NCI-H510A treated with DMSO at 0.1 percent for 48 hours (cell line): ENCODE results near the gene TPK1.

Experiments
- DNase-seq: peaks from one replicate; lab custom pipeline; 2025; lab: John Stamatoyannopoulos, UW

TPK1 gene

GRCh38 chr7:144835652-144836544 lies at the start of gene TPK1:
TSS of gene TPK1 (minus strand) at chr7:144836053. CDS start at chr7:144835602, 451 bp downstream.
- DNase-seq = peak; percentile 71

GRCh38 chr7:144885478-144885877 lies 49.6 kb upstream of the TPK1 start:
- no peak for DNase-seq

GRCh38 chr7:144884896-144885295 lies 49.0 kb upstream of the TPK1 start:
- DNase-seq = no peak

GRCh38 chr7:144873316-144873845 lies 37.5 kb upstream of the TPK1 start:
- no peak for DNase-seq

GRCh38 chr7:144869082-144869481 lies 33.2 kb upstream of the TPK1 start:
- no peak for DNase-seq

- DNase-seq = no peak
These were observed 30.3 kb upstream of the TPK1 start for GRCh38 chr7:144866189-144866588.

- no peak for DNase-seq
These were observed 27.4 kb upstream of the TPK1 start for GRCh38 chr7:144863320-144863647.

- no peak for DNase-seq
These were observed 26.9 kb upstream of the TPK1 start for GRCh38 chr7:144862612-144863319.

- no peak for DNase-seq
These were observed 23.9 kb upstream of the TPK1 start for GRCh38 chr7:144859739-144860138.

GRCh38 chr7:144857463-144857862 lies 21.6 kb upstream of the TPK1 start:
- no peak for DNase-seq

- DNase-seq = peak; percentile 9
These were observed 19.1 kb upstream of the TPK1 start for GRCh38 chr7:144854839-144855424.

- no peak for DNase-seq
These were observed 17.7 kb upstream of the TPK1 start for GRCh38 chr7:144853542-144853941.

- no peak for DNase-seq
These were observed 12.2 kb upstream of the TPK1 start for GRCh38 chr7:144848078-144848477.

GRCh38 chr7:144842377-144842851 lies 6.6 kb upstream of the TPK1 start:
- no peak for DNase-seq

- no peak for DNase-seq
These were observed 641 bp upstream of the TPK1 start for GRCh38 chr7:144836545-144836842.

- peak; percentile 23 for DNase-seq
These were observed 670 bp downstream of the TPK1 start for GRCh38 chr7:144835155-144835611.

GRCh38 chr7:144834641-144835144 lies 1.2 kb downstream of the TPK1 start:
- no peak for DNase-seq

- no peak for DNase-seq
These were observed 5.0 kb downstream of the TPK1 start for GRCh38 chr7:144830811-144831210.

GRCh38 chr7:144830024-144830785 lies 5.6 kb downstream of the TPK1 start:
- no peak for DNase-seq

GRCh38 chr7:144827621-144828020 lies 8.2 kb downstream of the TPK1 start:
- DNase-seq = no peak

GRCh38 chr7:144826208-144826607 lies 9.6 kb downstream of the TPK1 start:
- DNase-seq = no peak

- DNase-seq = no peak
These were observed 11.5 kb downstream of the TPK1 start for GRCh38 chr7:144824360-144824759.
